Measurements from ENCODE around the gene IMMP2L. TPM values are rescaled to one million over a fixed set of nuclear protein-coding genes. Genes with fewer than 3 reads are reported as not detected.

IMMP2L gene
- total RNA-seq, 4 donors from 2014 or later = 13.5 to 23.7 (median 18.3) TPM

- TF ChIP-seq CTCF (IDR thresholded peaks at IDR 0.05) (no peak), POLR2A (IDR thresholded peaks at IDR 0.05) (no peak), EP300 (IDR thresholded peaks at IDR 0.05) (no peak)
- H3K36me3 ChIP-seq = no peaks in the 10 kb centered on the region
- WGBS, 2 donors = 92% methylated on average over 6 of the region's 6 CpGs
- H3K9me3 ChIP-seq = no peaks in the 10 kb centered on the region
- no peak for DNase-seq (ENCODE audit: low spot score in 2 of 2)
- no peak overlapping the region for H3K4me3 ChIP-seq
- H3K27me3 ChIP-seq = no peaks in the 10 kb centered on the region
- no peaks in the 10 kb centered on the region for H3K4me1 ChIP-seq
- H3K27ac ChIP-seq = no peak overlapping the region
Observed at GRCh38 chr7:110724811-110725210, 837.5 kb downstream of the IMMP2L start.

- Histone ChIP-seq H3K27me3 (no peaks in the 10 kb centered on the region), H3K27ac (no peak overlapping the region), H3K4me1 (no peaks in the 10 kb centered on the region), H3K36me3 (no peaks in the 10 kb centered on the region), H3K9me3 (no peaks in the 10 kb centered on the region), H3K4me3 (no peak overlapping the region)
- 93 to 95% methylated on average over 2 of the region's 2 CpGs for WGBS, 2 donors
- DNase-seq (ENCODE audit: low spot score in 2 of 2) = no peak
- TF ChIP-seq POLR2A (IDR thresholded peaks at IDR 0.05) = no peak
- TF ChIP-seq CTCF (IDR thresholded peaks at IDR 0.05) = no peak
- no peak for TF ChIP-seq EP300 (IDR thresholded peaks at IDR 0.05)
Observed at GRCh38 chr7:110721395-110721794, 840.9 kb downstream of the IMMP2L start.

GRCh38 chr7:110720626-110721025 lies 841.7 kb downstream of the IMMP2L start:
- no peak for TF ChIP-seq CTCF (IDR thresholded peaks at IDR 0.05)
- TF ChIP-seq EP300 (IDR thresholded peaks at IDR 0.05) = no peak
- TF ChIP-seq POLR2A (IDR thresholded peaks at IDR 0.05) = no peak
- no peak for DNase-seq (ENCODE audit: low spot score in 2 of 2)
- no peaks in the 10 kb centered on the region for H3K27me3 ChIP-seq
- WGBS, 2 donors = 85 to 94% methylated on average over 3 of the region's 3 CpGs
- H3K4me3 ChIP-seq = no peak overlapping the region
- H3K36me3 ChIP-seq = no peaks in the 10 kb centered on the region
- no peaks in the 10 kb centered on the region for H3K9me3 ChIP-seq
- no peaks in the 10 kb centered on the region for H3K4me1 ChIP-seq
- no peak overlapping the region for H3K27ac ChIP-seq

GRCh38 chr7:110719741-110720140 lies 842.6 kb downstream of the IMMP2L start:
- no peak overlapping the region for H3K4me3 ChIP-seq
- TF ChIP-seq CTCF (IDR thresholded peaks at IDR 0.05) (no peak), POLR2A (IDR thresholded peaks at IDR 0.05) (no peak), EP300 (IDR thresholded peaks at IDR 0.05) (no peak)
- no peaks in the 10 kb centered on the region for H3K27me3 ChIP-seq
- H3K9me3 ChIP-seq = no peaks in the 10 kb centered on the region
- H3K27ac ChIP-seq = no peak overlapping the region
- H3K36me3 ChIP-seq = no peaks in the 10 kb centered on the region
- DNase-seq (ENCODE audit: low spot score in 2 of 2) = no peak
- 67 to 70% methylated on average over 3 of the region's 3 CpGs for WGBS, 2 donors
- no peaks in the 10 kb centered on the region for H3K4me1 ChIP-seq

GRCh38 chr7:110718503-110719205 lies 843.6 kb downstream of the IMMP2L start:
- H3K27ac ChIP-seq = no peak overlapping the region
- H3K4me3 ChIP-seq = no peak overlapping the region
- no peaks in the 10 kb centered on the region for H3K4me1 ChIP-seq
- no peak for DNase-seq (ENCODE audit: low spot score in 2 of 2)
- no peak for TF ChIP-seq CTCF (IDR thresholded peaks at IDR 0.05)
- no peak for TF ChIP-seq POLR2A (IDR thresholded peaks at IDR 0.05)
- no peak for TF ChIP-seq EP300 (IDR thresholded peaks at IDR 0.05)
- 67 to 71% methylated on average over 3 of the region's 3 CpGs for WGBS, 2 donors
- H3K9me3 ChIP-seq = no peaks in the 10 kb centered on the region
- no peaks in the 10 kb centered on the region for H3K27me3 ChIP-seq
- no peaks in the 10 kb centered on the region for H3K36me3 ChIP-seq
